ENCODE measurements around the gene MESP2. TPM values are rescaled to one million over a fixed set of nuclear protein-coding genes. Genes with fewer than 3 reads are reported as not detected.

Gene MESP2
- total and polyA plus RNA-seq, 2 of the 8 experiments (the other 6 are each of a cell fraction or from before 2014, with no cell fraction given), result 0.35 to 0.80 TPM

DNA sequence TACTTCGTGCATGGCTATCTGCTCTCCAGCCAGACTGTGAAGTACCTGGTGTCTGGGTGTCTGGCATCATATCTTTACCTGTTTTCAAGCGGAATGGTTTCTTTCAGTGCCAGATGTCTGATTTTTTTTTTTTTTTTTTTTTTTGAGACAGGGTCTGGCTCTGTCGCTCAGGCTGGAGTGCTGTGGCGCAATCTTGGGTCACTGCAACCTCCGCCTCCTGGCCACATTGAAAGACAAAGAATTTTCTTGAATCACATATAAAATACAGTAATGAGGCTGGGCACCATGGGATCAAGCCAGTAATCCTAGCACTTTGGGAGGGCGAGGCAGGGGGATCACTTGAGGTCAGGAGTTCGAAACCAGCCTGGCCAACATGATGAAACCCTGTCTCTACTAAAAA, 22.3 kb upstream of the MESP2 start:
- POLR2A ChIA-PET (ENCODE audit: partially characterized antibody), result interaction anchor here (0.6 to 1.0 kb wide), 2 partner anchors 24 to 759 kb away, joined by 3 to 4 read pairs; no protein-coding TSS in a partner anchor
- Histone ChIP-seq H2AK5ac (ENCODE audit: low read depth, low read length) (no peak overlapping the region), H2BK15ac (ENCODE audit: low read length) (no peak overlapping the region), H3K36me3 (ENCODE audit: control insufficient read depth in 2 of 4, insufficient read depth in 4 of 4, low read length in 3 of 4) (no peaks in the 10 kb centered on the region), H3K56ac (replicated peaks; ENCODE audit: insufficient read length, low read depth, low read length) (no peak overlapping the region), H2BK5ac (ENCODE audit: low read depth, low read length) (no peak overlapping the region), H2BK20ac (ENCODE audit: low read length) (no peak overlapping the region), H3K18ac (ENCODE audit: extremely low read depth, low read length) (no peak overlapping the region), H3K27ac (ENCODE audit: low read depth, low read length) (no peak overlapping the region), H3K4me1 (replicated peaks in 1 of 4; ENCODE audit: control insufficient read depth in 3 of 4, insufficient read depth in 4 of 4, low read length in 3 of 4) (peaks cover 0 to 8% (median 5%) of the 10 kb centered on the region in 4 experiments; a peak in 5 of 7 replicates), H4K8ac (ENCODE audit: extremely low read depth, insufficient read depth, low read length) (no peak overlapping the region), H4K91ac (replicated peaks; ENCODE audit: insufficient read length, low read length) (no peak overlapping the region), H3K9me3 (ENCODE audit: insufficient read depth in 2 of 2, low read depth in 1 of 2, low read length in 1 of 2) (no peaks in the 10 kb centered on the region), H2BK120ac (replicated peaks; ENCODE audit: low read depth, low read length) (no peak overlapping the region), H3K4ac (replicated peaks; ENCODE audit: insufficient read length, low read depth, low read length) (no peak overlapping the region), H3K14ac (ENCODE audit: insufficient read length) (no peak overlapping the region), H4K20me1 (replicated peaks in 1 of 2; ENCODE audit: control insufficient read depth in 1 of 2, insufficient read depth in 2 of 2, low read length in 2 of 2) (peaks cover 1 to 5% of the 10 kb centered on the region in 2 experiments), H3K4me2 (ENCODE audit: insufficient read depth in 1 of 2, low read depth in 2 of 2, low read length in 2 of 2) (no peak overlapping the region), H3K23me2 (ENCODE audit: low read depth, low read length) (peaks cover 9% of the 10 kb centered on the region; the same call in 1 of the 2 replicates), H3K27me3 (replicated peaks in 1 of 4; ENCODE audit: control insufficient read depth in 3 of 4, extremely low read depth in 1 of 4, insufficient read depth in 3 of 4, low read length in 3 of 4) (peaks cover 24 to 35% (median 33%) of the 10 kb centered on the region in 4 experiments), H3K23ac (ENCODE audit: insufficient read length) (no peak overlapping the region), H3K9ac (replicated peaks in 1 of 4; ENCODE audit: extremely low read depth in 1 of 4, low read depth in 3 of 4, low read length in 3 of 4) (no peak overlapping the region), H3K79me1 (ENCODE audit: low read depth, low read length) (no peaks in the 10 kb centered on the region), H2AFZ (ENCODE audit: low read length) (no peak overlapping the region), H2BK12ac (ENCODE audit: low read depth, low read length) (no peak overlapping the region), H3K79me2 (ENCODE audit: control insufficient read depth in 1 of 2, insufficient read depth in 2 of 2, low read length in 2 of 2) (no peaks in the 10 kb centered on the region), H3K4me3 (ENCODE audit: extremely low read depth in 1 of 4, insufficient read depth in 2 of 4, low read depth in 3 of 4, low read length in 4 of 4) (no peak overlapping the region), H4K5ac (ENCODE audit: insufficient read length, low read depth, low read length) (no peak overlapping the region)
- DNase-seq (ENCODE audit: low read depth in 1 of 2, low spot score in 2 of 2), result no peak
- CTCF ChIA-PET (ENCODE audit: partially characterized antibody), result interaction anchor here (0.6 to 3.6 kb wide), 10 partner anchors 11 to 326 kb away, joined by 3 to 34 read pairs (median 4); no protein-coding TSS in a partner anchor
- 86% methylated on average over 7 of the region's 7 CpGs; no CpG with 5 or more reads in 1 of the 2 experiments for WGBS, 2 experiments (ENCODE audit: extremely low coverage in 1 of 2, insufficient coverage in 1 of 2, insufficient read length in 1 of 2, insufficient replicate concordance in 2 of 2, low coverage in 1 of 2, low lambda C conversion rate in 2 of 2, missing lambda C conversion rate in 1 of 2)
- TF ChIP-seq CHD1 (IDR thresholded peaks at IDR 0.05; ENCODE audit: low read depth, low read length) (no peak), HDAC6 (IDR thresholded peaks at IDR 0.05; ENCODE audit: low read depth, low read length) (no peak), CTBP2 (IDR thresholded peaks at IDR 0.05; ENCODE audit: borderline replicate concordance, insufficient read depth, insufficient read length, low read length) (no peak)
- FAIRE-seq, result no peak
